OCI-LY7 (cell line): ENCODE data around the gene RPL29.

ENCODE experiments used
- CTCF ChIP-seq: fragments of 200-600 bp; sonication (generic); conservative IDR thresholded peaks from 2 replicates; pipeline ENCODE4 v1.5.1; 2014; ENCODE audit warnings: mild to moderate bottlenecking, antibody characterized with exemption, low read length, moderate library complexity, mixed read lengths
- EZH2phosphoT487 ChIP-seq: fragments of 200-600 bp; sonication (generic); IDR thresholded peaks from 2 replicates; pipeline ENCODE4 v1.6.1; 2018; ENCODE audit warnings: low read depth, borderline replicate concordance, mild to moderate bottlenecking, mixed run types, antibody characterized with exemption, low read length, moderate library complexity, mixed read lengths

- no peak for TF ChIP-seq CTCF
- no peak for TF ChIP-seq EZH2phosphoT487
Observed at GRCh38 chr3:52010431-52010830, 14.7 kb upstream of the RPL29 start.
